ENCODE results near the gene MXD3. TPM values are rescaled to one million over a fixed set of nuclear protein-coding genes. Genes with fewer than 3 reads are reported as not detected.

Gene MXD3
- total RNA-seq, 1 experiment from 2014 or later: 50.0 TPM

DNA sequence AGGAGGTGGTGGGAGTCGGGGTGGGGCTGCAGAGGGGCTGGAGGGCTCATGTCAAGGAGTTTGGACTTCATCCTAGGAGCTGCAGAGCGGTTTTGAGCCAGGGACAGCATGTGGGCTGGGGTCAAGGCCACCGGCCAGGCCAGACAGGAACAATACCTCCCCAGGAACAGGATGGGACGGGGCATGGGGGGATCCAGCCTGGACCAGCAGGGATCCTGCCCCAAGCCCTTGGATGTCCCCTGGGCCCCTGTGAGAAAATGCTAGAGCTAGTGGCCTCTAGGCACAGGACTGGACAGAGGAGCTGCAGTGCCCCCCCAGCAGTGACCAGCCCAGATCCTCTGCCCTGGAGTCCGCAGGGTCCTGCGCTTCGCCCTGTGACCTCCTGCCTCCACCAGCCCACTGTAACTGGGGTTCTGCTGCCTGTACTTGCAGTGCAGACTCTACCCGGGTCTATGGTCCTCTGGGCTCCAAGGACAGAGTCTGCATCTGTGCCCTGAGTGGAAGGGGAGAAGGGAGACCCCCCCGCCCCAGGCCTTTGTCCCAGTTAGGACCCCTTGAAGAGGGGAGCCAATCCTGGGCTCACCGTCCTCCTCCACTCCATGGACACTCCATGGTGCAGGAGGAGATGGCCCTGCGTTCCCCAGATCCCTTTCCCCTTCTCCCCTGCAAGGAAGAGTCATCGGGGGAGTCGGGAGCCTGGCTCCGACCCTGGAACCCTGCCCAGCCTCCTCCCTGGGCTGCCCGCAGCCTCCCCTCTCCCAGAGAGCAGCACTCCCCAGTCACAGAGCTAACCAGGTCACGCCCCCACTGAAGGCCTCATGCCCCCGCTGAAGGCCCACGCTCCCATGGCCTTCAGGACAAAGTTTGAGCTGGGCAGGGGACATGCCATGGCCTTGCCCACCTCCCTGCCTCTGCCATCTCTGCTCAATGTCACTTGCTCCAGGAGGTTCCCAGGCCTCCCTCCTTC, 3.0 kb upstream of the MXD3 start:
- TF ChIP-seq, protein P1, sequence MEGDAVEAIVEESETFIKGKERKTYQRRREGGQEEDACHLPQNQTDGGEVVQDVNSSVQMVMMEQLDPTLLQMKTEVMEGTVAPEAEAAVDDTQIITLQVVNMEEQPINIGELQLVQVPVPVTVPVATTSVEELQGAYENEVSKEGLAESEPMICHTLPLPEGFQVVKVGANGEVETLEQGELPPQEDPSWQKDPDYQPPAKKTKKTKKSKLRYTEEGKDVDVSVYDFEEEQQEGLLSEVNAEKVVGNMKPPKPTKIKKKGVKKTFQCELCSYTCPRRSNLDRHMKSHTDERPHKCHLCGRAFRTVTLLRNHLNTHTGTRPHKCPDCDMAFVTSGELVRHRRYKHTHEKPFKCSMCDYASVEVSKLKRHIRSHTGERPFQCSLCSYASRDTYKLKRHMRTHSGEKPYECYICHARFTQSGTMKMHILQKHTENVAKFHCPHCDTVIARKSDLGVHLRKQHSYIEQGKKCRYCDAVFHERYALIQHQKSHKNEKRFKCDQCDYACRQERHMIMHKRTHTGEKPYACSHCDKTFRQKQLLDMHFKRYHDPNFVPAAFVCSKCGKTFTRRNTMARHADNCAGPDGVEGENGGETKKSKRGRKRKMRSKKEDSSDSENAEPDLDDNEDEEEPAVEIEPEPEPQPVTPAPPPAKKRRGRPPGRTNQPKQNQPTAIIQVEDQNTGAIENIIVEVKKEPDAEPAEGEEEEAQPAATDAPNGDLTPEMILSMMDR (conservative IDR thresholded peaks at IDR 0.05): no peak
- TF ChIP-seq EZH2 (IDR thresholded peaks at IDR 0.05; ENCODE audit: low read depth): no peak
- Histone ChIP-seq H3K79me2 (ENCODE audit: low read depth) (no peaks in the 10 kb centered on the region), H3K4me1 (replicated peaks; ENCODE audit: insufficient read depth) (peaks cover 10% of the 10 kb centered on the region; the same call in 1 of the 2 replicates), H3K4me3 (no peak overlapping the region), H3K9me3 (ENCODE audit: insufficient read depth, low read depth) (no peaks in the 10 kb centered on the region), H3K4me2 (no peak overlapping the region), H3K36me3 (ENCODE audit: low read depth) (no peaks in the 10 kb centered on the region), H3K9me2 (ENCODE audit: insufficient read depth) (no peaks in the 10 kb centered on the region), H2AFZ (no peak overlapping the region), H3K27ac (no peak overlapping the region), H4K20me1 (ENCODE audit: insufficient read depth) (peaks cover 17% of the 10 kb centered on the region; the same call in 1 of the 2 replicates), H3K27me3 (ENCODE audit: insufficient read depth, low read depth) (no peaks in the 10 kb centered on the region), H3F3A (ENCODE audit: insufficient read depth, low read depth) (peaks cover 33% of the 10 kb centered on the region; the same call in 1 of the 2 replicates)
- BruUV-seq (replicated peaks): no TSS peak
- DNase-seq: no peak
- intact Hi-C loops (cut with micrococcal nuclease; ENCODE audit: unreplicated experiment): no loop called here
- ChIA-PET CTCF (no interaction called here), POLR2A (ENCODE audit: unreplicated experiment) (no interaction called here)

- Histone ChIP-seq H3K27ac (no peak overlapping the region), H4K20me1 (ENCODE audit: insufficient read depth) (peaks cover 17% of the 10 kb centered on the region; the same call in 1 of the 2 replicates), H3K4me2 (peak overlapping the region; percentile 89; the same call in 1 of the 2 replicates), H3K36me3 (ENCODE audit: low read depth) (no peaks in the 10 kb centered on the region), H2AFZ (no peak overlapping the region), H3K4me1 (replicated peaks; ENCODE audit: insufficient read depth) (peaks cover 10% of the 10 kb centered on the region; the same call in 1 of the 2 replicates), H3K9me2 (ENCODE audit: insufficient read depth) (no peaks in the 10 kb centered on the region), H3K9me3 (ENCODE audit: insufficient read depth, low read depth) (no peaks in the 10 kb centered on the region), H3K27me3 (ENCODE audit: insufficient read depth, low read depth) (no peaks in the 10 kb centered on the region), H3K79me2 (ENCODE audit: low read depth) (no peaks in the 10 kb centered on the region), H3F3A (ENCODE audit: insufficient read depth, low read depth) (peaks cover 34% of the 10 kb centered on the region; the same call in 1 of the 2 replicates), H3K4me3 (no peak overlapping the region)
- DNase-seq: no peak
- intact Hi-C loops (cut with micrococcal nuclease; ENCODE audit: unreplicated experiment): no loop called here
- POLR2A ChIA-PET (ENCODE audit: unreplicated experiment): no interaction called here
- no TSS peak for BruUV-seq (replicated peaks)
- no peak for TF ChIP-seq EZH2 (IDR thresholded peaks at IDR 0.05; ENCODE audit: low read depth)
- TF ChIP-seq, protein P1 (conservative IDR thresholded peaks at IDR 0.05): no peak
- CTCF ChIA-PET: interaction anchor here (1.6 kb wide), 1 partner anchor 91 kb away, joined by 3 read pairs; no protein-coding TSS in a partner anchor
These were observed 2.0 kb upstream of the MXD3 start for GRCh38 chr5:177313561-177314259.

DNA sequence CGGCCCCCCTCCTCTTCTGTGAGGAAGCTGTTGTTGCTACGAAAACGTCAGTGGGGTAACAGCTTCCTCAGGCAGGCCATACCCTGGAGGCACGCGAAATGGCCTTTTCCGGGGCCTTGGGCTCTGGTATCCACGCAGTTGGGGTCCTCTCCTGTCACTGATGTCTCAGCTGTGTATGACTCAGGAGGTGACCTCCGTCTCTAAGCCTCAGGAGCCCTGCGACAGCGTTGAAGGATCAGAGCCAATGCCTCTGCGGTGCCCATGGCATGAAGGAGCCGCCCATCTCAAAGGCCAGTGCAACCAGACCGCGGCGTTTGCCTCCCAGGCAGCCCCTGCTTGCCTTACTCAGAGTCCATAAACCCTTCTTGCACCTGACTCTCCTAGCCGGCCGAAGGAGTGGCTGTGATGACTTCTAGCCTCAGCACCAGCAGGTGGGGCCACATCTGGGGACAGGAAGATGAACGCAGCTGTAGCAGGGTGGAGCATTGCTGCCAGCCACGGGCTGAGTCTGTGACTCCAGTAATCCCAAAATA, 1.0 kb upstream of the MXD3 start:
- Histone ChIP-seq H3K79me2 (ENCODE audit: low read depth) (no peaks in the 10 kb centered on the region), H3K4me3 (peak overlapping the region; percentile 72), H3F3A (ENCODE audit: insufficient read depth, low read depth) (peaks cover 26% of the 10 kb centered on the region; the same call in 1 of the 2 replicates), H3K27ac (no peak overlapping the region), H3K27me3 (ENCODE audit: insufficient read depth, low read depth) (no peaks in the 10 kb centered on the region), H4K20me1 (ENCODE audit: insufficient read depth) (peaks cover 16% of the 10 kb centered on the region; the same call in 1 of the 2 replicates), H3K9me3 (ENCODE audit: insufficient read depth, low read depth) (no peaks in the 10 kb centered on the region), H2AFZ (peak overlapping the region; percentile 4; the same call in 1 of the 2 replicates), H3K4me1 (replicated peaks; ENCODE audit: insufficient read depth) (peaks cover 10% of the 10 kb centered on the region; the same call in 1 of the 2 replicates), H3K9me2 (ENCODE audit: insufficient read depth) (no peaks in the 10 kb centered on the region), H3K36me3 (ENCODE audit: low read depth) (no peaks in the 10 kb centered on the region), H3K4me2 (peak overlapping the region; percentile 89)
- intact Hi-C loops (cut with micrococcal nuclease; ENCODE audit: unreplicated experiment): loop anchor here (1.0 kb wide), 1 partner anchor 185 kb away; the partner anchor contains the start of gene PDLIM7
- TF ChIP-seq, protein P1 (conservative IDR thresholded peaks at IDR 0.05): peak; percentile 41
- TF ChIP-seq EZH2 (IDR thresholded peaks at IDR 0.05; ENCODE audit: low read depth): no peak
- ChIA-PET POLR2A (ENCODE audit: unreplicated experiment) (interaction anchor here (0.6 to 0.7 kb wide), 4 partner anchors 50 to 183 kb away, joined by 3 to 7 read pairs (median 4); no protein-coding TSS in a partner anchor), CTCF (interaction anchor here (0.7 to 1.6 kb wide), 7 partner anchors 58 to 187 kb away, joined by 3 to 8 read pairs (median 3); partner anchors contain the start of gene PDLIM7)
- peak; percentile 67 to 71 for DNase-seq
- BruUV-seq (replicated peaks): TSS peak; percentile 83

Data from PC-9 (cell line).